ENCODE results near the gene OR2AG2. TPM values are rescaled to one million over a fixed set of nuclear protein-coding genes. Genes with fewer than 3 reads are reported as not detected.

Gene OR2AG2
- total RNA-seq, 1 donor from 2014 or later: 0.27 TPM

DNA sequence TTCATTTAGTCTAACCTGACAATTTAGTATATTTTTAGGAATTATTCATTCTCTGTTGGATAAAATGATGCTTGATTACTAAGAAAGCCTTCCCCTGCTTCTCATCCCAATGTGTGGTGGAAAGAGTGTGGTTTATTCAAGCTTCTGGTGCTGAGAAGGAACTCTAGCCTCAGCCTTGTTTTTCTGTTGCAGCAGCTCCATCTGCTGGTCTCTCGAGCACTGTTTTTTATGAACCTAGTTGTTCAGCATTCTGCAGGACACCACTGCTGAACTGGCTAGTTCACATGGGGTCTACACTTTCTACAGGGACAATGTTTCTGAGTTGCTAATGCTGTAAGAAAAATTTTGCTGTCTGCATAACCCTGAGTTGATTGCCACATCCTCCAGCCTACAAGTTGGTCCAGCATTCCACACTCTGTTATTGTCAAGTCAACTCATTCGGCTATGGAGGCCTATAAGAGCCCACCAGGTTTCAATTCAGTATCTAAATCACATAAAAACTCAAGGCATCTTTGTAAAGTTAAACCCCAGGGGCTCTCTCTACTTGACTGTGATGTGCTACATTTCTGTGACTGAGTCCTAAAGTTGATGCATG, 14.3 kb downstream of the OR2AG2 start:
- TF ChIP-seq, protein P1, sequence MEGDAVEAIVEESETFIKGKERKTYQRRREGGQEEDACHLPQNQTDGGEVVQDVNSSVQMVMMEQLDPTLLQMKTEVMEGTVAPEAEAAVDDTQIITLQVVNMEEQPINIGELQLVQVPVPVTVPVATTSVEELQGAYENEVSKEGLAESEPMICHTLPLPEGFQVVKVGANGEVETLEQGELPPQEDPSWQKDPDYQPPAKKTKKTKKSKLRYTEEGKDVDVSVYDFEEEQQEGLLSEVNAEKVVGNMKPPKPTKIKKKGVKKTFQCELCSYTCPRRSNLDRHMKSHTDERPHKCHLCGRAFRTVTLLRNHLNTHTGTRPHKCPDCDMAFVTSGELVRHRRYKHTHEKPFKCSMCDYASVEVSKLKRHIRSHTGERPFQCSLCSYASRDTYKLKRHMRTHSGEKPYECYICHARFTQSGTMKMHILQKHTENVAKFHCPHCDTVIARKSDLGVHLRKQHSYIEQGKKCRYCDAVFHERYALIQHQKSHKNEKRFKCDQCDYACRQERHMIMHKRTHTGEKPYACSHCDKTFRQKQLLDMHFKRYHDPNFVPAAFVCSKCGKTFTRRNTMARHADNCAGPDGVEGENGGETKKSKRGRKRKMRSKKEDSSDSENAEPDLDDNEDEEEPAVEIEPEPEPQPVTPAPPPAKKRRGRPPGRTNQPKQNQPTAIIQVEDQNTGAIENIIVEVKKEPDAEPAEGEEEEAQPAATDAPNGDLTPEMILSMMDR (IDR thresholded peaks at IDR 0.05; ENCODE audit: unreplicated experiment): no peak
- DNase-seq (ENCODE audit: low spot score in 2 of 2, unreplicated experiment in 2 of 2): no peak
- H3K9me3 Mint-ChIP-seq: peaks cover 5% of the 10 kb centered on the region
- H3K4me1 Mint-ChIP-seq: no peaks in the 10 kb centered on the region
- H3K36me3 Mint-ChIP-seq: no peaks in the 10 kb centered on the region
- no peaks in the 10 kb centered on the region for H3K27me3 Mint-ChIP-seq (ENCODE audit: low read depth)
- H3K27ac Mint-ChIP-seq: no peak overlapping the region
- H3K4me3 Mint-ChIP-seq: no peak overlapping the region

DNA sequence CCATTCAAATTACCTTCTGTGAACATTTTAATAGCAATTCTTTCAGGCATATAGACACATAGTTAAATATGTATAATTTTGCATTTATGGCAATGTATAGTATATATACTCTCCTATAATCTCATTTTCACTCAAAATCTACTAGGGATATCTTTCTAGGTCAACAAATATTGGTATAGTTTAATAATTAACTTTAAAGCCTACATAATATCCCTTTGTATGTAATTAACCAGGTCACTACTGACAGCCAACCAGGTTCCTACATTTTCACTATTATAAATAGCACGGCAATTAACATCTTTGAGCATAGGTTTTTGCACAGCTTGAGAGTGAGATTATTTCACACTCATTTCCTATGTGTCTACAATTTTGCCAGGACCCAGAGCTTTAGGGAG, 15.8 kb downstream of the OR2AG2 start:
- Mint-ChIP-seq H3K4me1 (no peaks in the 10 kb centered on the region), H3K4me3 (no peak overlapping the region), H3K27me3 (ENCODE audit: low read depth) (peaks cover under 1% of the 10 kb centered on the region), H3K27ac (no peak overlapping the region), H3K9me3 (no peaks in the 10 kb centered on the region), H3K36me3 (no peaks in the 10 kb centered on the region)
- TF ChIP-seq, protein P1 (IDR thresholded peaks at IDR 0.05; ENCODE audit: unreplicated experiment): no peak
- no peak for DNase-seq (ENCODE audit: low spot score in 2 of 2, unreplicated experiment in 2 of 2)

DNA sequence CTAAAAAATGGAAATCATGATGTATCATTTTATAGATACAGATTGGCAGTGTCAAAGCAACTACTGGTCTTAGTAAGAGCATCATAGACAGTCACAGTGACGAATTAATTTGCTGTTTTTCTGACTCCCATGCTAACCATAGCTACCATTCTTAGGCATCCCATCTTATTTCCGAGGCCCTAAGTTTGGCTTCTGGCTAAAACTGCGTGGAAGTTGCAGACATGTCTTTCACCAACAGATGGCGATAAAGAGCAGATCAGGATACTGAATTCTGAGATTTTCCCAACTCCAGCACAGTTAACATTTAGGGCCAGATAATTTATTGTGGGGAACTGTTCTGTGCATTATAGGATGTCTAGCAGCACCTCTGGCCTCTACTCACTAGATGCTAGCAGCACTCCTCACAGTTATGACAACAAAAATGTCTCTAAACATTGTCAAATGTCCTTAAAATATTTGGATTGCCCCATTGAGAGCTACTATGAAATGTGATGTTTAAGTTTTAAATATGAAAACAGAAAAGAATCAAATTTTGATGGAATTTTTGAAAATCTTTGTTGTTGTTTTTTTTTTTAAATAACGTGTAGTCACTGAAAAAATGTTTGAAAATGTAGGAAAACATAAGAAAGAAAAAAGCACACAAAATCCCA, 16.3 kb downstream of the OR2AG2 start:
- Mint-ChIP-seq H3K36me3 (no peaks in the 10 kb centered on the region), H3K4me1 (no peaks in the 10 kb centered on the region), H3K9me3 (no peaks in the 10 kb centered on the region)

DNA sequence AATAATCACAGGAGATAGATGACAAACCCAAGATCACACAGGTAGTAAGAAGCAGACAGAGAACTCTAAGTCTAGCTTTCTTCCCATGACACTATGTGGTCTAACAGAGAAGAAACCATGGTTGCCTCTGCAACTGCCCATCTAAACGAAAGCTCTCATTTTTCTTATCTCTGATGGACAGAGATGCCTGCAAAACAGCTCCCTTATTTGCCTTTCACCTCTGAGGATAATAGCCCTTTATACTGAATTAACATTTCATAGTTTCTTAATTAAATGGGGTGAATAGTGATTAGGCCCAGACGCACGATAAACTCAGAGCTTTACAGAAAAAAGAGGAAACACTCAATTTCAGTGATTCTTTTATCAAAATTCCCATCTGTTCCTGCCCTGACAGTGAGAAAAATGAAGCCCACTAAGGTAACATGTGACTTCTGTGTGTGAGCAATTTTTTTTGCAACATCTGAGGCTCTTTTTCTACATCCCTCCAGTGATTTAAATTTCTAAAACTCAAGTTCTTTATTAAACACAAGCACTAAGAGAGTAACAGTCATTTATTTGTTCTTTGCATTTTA, 24.6 kb downstream of the OR2AG2 start:
- Mint-ChIP-seq H3K4me3 (no peak overlapping the region), H3K36me3 (no peaks in the 10 kb centered on the region), H3K27ac (no peak overlapping the region), H3K4me1 (no peaks in the 10 kb centered on the region), H3K27me3 (ENCODE audit: low read depth) (peaks cover 19% of the 10 kb centered on the region), H3K9me3 (no peaks in the 10 kb centered on the region)
- TF ChIP-seq, protein P1 (IDR thresholded peaks at IDR 0.05; ENCODE audit: unreplicated experiment): no peak
- DNase-seq (ENCODE audit: low spot score in 2 of 2, unreplicated experiment in 2 of 2): no peak

More for the DNA sequence above, 16.3 kb downstream of the OR2AG2 start:
- peak in 1 of 2 experiments; percentile 44 for DNase-seq (ENCODE audit: low spot score in 2 of 2, unreplicated experiment in 2 of 2)
- Mint-ChIP-seq H3K4me3 (no peak overlapping the region), H3K27me3 (ENCODE audit: low read depth) (peaks cover 3% of the 10 kb centered on the region), H3K27ac (no peak overlapping the region)
- TF ChIP-seq, protein P1 (IDR thresholded peaks at IDR 0.05; ENCODE audit: unreplicated experiment): peak; percentile 90

DNA sequence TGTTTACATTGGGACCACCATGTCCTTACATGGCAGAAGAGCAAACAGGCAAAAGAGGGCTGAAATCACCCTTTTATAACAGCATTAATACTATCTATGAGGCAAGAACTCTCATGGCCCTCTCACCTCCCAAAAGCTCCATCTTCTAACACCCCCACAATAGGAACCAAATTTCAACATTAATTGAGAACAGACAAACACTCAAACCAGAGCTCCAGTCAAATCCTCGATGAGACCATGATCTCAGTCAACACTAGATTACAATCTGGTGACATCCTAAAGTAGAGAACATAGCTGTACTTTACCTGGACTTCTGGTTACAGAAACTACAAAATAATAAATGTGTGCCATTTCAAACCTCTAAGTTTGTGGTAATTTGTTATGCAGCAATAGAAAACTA, 25.1 kb downstream of the OR2AG2 start:
- Mint-ChIP-seq H3K9me3 (no peaks in the 10 kb centered on the region), H3K4me1 (no peaks in the 10 kb centered on the region), H3K4me3 (no peak overlapping the region), H3K27me3 (ENCODE audit: low read depth) (peaks cover 19% of the 10 kb centered on the region), H3K27ac (no peak overlapping the region), H3K36me3 (no peaks in the 10 kb centered on the region)
- DNase-seq (ENCODE audit: low spot score in 2 of 2, unreplicated experiment in 2 of 2): no peak
- TF ChIP-seq, protein P1 (IDR thresholded peaks at IDR 0.05; ENCODE audit: unreplicated experiment): no peak

Measured in mesothelial cell of epicardium (in vitro differentiated cells).